Measurements from ENCODE around the gene TNS1. TPM values are rescaled to one million over a fixed set of nuclear protein-coding genes. Genes with fewer than 3 reads are reported as not detected.

TNS1 gene
- total RNA-seq, 1 experiment from 2014 or later, result 6.2 TPM

GRCh38 chr2:217857624-217858506 is 144.9 kb downstream of the TNS1 start:
- H3K9me3 ChIP-seq (ENCODE audit: control insufficient read depth in 1 of 2, insufficient read depth in 1 of 2, low read depth in 1 of 2, low read length in 2 of 2), result no peaks in the 10 kb centered on the region
- H3K4me3 ChIP-seq (replicated peaks in 1 of 2; ENCODE audit: low read depth in 1 of 2, low read length in 2 of 2), result no peak overlapping the region
- no peak overlapping the region for H3K27ac ChIP-seq (ENCODE audit: low read depth, low read length)
- H2AFZ ChIP-seq (ENCODE audit: low read depth, low read length, poor library complexity, severe bottlenecking), result no peak overlapping the region
- TF ChIP-seq ZNF274 (IDR thresholded peaks at IDR 0.05; ENCODE audit: low read depth, low read length), result no peak
- TF ChIP-seq, protein P1, sequence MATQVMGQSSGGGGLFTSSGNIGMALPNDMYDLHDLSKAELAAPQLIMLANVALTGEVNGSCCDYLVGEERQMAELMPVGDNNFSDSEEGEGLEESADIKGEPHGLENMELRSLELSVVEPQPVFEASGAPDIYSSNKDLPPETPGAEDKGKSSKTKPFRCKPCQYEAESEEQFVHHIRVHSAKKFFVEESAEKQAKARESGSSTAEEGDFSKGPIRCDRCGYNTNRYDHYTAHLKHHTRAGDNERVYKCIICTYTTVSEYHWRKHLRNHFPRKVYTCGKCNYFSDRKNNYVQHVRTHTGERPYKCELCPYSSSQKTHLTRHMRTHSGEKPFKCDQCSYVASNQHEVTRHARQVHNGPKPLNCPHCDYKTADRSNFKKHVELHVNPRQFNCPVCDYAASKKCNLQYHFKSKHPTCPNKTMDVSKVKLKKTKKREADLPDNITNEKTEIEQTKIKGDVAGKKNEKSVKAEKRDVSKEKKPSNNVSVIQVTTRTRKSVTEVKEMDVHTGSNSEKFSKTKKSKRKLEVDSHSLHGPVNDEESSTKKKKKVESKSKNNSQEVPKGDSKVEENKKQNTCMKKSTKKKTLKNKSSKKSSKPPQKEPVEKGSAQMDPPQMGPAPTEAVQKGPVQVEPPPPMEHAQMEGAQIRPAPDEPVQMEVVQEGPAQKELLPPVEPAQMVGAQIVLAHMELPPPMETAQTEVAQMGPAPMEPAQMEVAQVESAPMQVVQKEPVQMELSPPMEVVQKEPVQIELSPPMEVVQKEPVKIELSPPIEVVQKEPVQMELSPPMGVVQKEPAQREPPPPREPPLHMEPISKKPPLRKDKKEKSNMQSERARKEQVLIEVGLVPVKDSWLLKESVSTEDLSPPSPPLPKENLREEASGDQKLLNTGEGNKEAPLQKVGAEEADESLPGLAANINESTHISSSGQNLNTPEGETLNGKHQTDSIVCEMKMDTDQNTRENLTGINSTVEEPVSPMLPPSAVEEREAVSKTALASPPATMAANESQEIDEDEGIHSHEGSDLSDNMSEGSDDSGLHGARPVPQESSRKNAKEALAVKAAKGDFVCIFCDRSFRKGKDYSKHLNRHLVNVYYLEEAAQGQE (IDR thresholded peaks at IDR 0.05; ENCODE audit: low read depth), result no peak
- TF ChIP-seq EZH2phosphoT487 (IDR thresholded peaks at IDR 0.05; ENCODE audit: borderline replicate concordance), result no peak
- TF ChIP-seq CTCF (IDR thresholded peaks at IDR 0.05 in 2 of 3, conservative IDR thresholded peaks at IDR 0.05 in 1 of 3; ENCODE audit: borderline replicate concordance in 1 of 3, insufficient read depth in 1 of 3, low read depth in 2 of 3, low read length in 2 of 3), result no peak
- TF ChIP-seq SIN3A (IDR thresholded peaks at IDR 0.05; ENCODE audit: low read depth), result no peak
- no peak for TF ChIP-seq ZFX (IDR thresholded peaks at IDR 0.05)
- TF ChIP-seq SRF (IDR thresholded peaks at IDR 0.05; ENCODE audit: low read depth), result no peak
- no peak for TF ChIP-seq POLR2A (IDR thresholded peaks at IDR 0.05; ENCODE audit: borderline replicate concordance, extremely low read depth, insufficient read depth, insufficient read length)
- TF ChIP-seq TCF7L2 (IDR thresholded peaks at IDR 0.05; ENCODE audit: borderline replicate concordance, extremely low read depth, insufficient read depth, insufficient read length), result no peak
- TF ChIP-seq RAD21 (IDR thresholded peaks at IDR 0.05; ENCODE audit: low read depth), result no peak
- no peak for TF ChIP-seq EZH2 (IDR thresholded peaks at IDR 0.05)
- no peaks in the 10 kb centered on the region for H3K79me2 ChIP-seq (ENCODE audit: insufficient read depth, low read length)
- ChIA-PET CTCF (no interaction called here), RAD21 (ENCODE audit: low non-redundant PET in 1 of 2, low total read pairs in 2 of 2, uncharacterized antibody in 2 of 2, unreplicated experiment in 2 of 2) (no interaction called here), POLR2A (interaction anchor here (0.6 kb wide), 1 partner anchor 671 kb away, joined by 3 read pairs; no protein-coding TSS in a partner anchor)
- H4K20me1 ChIP-seq (ENCODE audit: insufficient read depth), result no peaks in the 10 kb centered on the region
- peaks cover 0 to 11% of the 10 kb centered on the region in 2 experiments; a peak in 3 of 4 replicates for H3K4me1 ChIP-seq (ENCODE audit: control insufficient read depth in 1 of 2, insufficient read depth in 2 of 2, low read length in 2 of 2)
- no peak for ATAC-seq
- no peaks in the 10 kb centered on the region for H3K36me3 ChIP-seq (ENCODE audit: control insufficient read depth in 1 of 2, insufficient read depth in 2 of 2, low read length in 2 of 2)
- BruUV-seq (replicated peaks), result no TSS peak
- no peak overlapping the region for H3K4me2 ChIP-seq (ENCODE audit: low read length)
- intact Hi-C loops (cut with micrococcal nuclease), result no loop called here
- no peak for DNase-seq (ENCODE audit: low read depth, low spot score)
- no peaks in the 10 kb centered on the region for H3K27me3 ChIP-seq (ENCODE audit: insufficient read depth, low read length)
- H3K9ac ChIP-seq (ENCODE audit: low read length), result no peak overlapping the region
- H3K9me2 ChIP-seq (ENCODE audit: insufficient read depth), result no peaks in the 10 kb centered on the region

Data from HCT116 (cell line).